ENCODE data around the gene MSI1.

Gene MSI1

DNA sequence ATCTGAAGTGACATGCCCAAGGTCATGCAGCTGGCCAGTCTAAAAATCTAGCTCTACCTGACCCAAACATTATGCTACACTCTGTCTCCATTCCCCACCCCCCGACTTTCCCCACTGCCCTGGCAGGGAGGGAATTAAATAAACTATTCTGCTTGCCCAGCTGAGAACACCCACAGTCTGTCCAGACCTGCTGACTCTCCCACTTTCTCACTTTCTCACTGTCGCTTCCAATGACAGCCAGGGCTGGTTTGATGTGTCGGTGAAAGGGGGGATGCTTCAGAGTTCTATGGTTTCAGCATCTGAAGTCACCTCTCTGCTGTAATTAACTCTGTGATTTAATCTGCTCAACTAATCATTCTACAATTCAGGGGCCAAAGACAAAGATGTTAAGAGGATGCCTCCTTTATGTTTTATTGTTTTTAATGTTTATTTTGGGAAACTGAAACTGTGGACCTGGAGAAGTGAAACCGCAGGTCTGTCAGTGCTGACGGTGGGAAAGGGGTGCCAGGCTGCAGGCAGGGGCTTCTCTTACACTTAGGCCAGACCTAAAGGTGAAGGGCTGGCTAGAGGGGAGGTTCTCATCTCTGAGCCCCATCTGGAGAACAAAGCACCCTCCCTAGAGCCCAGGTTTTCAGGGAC is 8.1 kb upstream of the MSI1 start:
- DNase-seq (ENCODE audit: low spot score): no peak

DNA sequence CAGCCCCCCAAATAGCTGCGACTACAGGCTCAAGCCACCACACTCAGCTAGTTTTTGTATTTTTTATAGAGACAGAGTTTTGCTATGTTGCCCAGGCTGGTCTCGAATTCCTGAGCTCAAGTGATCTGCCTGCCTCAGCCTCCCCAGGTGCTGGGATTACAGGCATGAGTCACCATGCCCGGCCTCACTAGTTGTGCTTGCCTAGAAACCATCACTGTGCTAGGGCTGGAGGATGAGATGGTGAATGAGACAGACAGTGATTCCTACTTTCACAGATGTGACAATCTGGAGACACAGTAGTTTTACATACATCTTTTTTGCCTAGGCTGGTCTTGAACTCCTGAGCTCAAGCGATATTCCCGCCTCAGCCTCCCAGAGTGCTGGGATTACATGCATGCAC is 7.5 kb upstream of the MSI1 start:
- no peak for DNase-seq (ENCODE audit: low spot score)

DNA sequence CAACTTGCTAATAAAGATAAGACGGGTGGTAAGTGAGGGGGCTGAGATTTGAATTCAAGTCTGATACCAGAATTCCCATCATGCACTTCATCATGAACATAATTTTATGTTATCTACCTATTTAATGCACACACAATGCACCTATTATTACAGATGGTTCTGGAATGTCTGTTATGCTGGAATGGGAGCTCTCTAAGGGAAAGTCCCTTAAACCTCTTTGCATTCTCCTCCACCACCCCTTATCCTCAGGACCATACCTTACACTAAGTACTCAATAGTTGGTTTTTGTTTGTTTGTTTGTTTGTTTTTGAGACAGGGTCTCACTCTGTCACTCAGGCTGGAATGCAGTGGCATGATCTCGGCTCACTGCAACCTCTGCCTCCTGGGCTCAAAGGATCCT is 7.0 kb upstream of the MSI1 start:
- DNase-seq (ENCODE audit: low spot score): no peak

DNA sequence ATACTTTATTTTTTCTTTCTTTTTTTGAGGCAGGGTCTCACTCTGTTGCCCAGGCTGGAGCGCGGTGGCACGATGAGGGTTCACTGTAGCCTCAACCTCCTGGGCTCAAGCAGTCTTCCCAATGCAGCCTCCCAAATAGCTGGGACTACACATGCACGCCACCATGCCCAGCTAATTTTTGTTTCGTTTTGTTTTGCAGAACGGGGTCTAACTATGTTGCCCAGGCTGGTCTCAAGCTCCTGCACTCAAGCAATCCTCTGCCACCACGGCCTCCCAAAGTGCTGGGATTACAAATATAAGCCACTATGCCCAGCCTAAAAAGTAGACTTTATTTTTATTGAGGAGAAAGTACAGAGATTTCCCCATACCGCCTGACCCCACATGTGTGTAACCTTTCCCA is 4.7 kb upstream of the MSI1 start:
- DNase-seq (ENCODE audit: low spot score): no peak

DNA sequence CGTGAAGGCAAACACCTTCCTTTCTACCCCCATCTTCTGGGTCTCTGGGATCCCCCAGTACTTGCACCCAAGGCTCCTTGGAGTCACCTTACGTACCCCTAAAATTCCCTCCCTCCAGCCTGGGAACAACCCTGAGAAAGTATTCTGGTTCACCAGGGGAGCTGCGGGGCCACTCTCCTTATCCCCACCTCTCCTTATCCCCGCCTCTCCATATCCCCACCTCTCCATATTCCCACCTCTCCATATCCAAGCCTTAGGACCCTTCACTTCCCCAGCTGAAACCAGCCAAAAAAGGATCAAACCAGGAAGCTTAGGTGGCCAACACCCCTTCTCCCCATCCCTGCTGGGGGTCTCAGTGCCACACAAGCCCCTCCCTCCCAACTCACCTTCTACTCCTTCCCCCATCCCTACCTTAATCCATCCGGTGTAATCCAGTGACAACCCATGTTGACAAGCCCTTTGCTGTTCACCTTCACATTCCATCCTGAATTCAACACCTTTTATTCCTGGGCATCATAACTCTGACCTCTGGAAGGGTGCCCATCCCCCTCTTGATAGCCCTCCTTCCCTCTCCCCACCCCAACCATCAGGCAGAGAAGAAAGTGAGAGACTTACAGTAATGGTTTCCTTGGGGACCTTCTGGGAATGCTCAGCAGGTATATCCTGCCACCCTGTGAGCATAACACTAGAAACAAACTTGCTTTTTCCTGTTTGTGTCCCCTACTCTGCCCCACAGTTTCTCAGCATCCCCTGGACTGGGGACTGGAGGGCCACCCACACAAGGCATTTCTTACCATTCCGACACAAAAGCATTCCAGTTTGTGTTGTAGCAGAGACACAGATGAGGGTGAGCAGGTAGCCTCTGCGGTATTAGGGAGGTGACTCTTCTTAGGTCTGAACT is 1.6 kb upstream of the MSI1 start:
- no peak for DNase-seq (ENCODE audit: low spot score)

DNA sequence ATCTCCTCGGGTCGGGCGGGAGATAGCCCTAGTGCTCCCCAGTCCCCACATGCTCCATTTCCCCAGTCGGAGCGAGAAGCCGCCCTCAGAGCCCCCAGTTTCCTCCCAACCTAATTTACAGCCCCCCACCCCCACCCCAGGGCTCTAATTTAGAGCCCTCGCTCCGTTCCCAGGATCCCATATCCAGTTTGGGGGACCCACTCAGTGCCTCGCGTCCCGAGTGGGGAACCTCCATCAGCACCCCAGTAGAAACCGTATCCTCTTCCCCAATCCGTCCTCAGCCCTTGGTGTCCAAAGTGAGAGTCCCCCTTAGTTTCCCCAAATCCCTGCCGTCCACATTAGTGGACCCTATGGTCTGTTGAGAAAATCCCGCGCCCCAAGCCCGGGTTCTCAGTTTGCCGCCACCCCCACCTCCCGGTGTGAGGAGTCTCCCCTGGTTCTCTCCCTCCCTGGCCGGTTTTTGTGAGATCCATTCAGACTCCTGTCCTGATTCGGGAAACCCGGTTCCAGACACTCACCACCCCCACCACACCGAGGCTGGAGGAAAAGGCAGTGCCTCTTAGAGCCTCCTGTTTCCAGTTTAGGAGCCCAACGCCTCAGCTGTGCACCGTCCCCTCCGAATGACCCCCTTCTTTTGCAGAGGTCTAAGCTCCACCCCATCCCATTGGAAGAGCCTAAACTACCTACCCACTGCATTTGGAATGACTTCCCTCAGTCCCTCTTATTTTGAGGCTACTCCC is 809 bp upstream of the MSI1 start:
- DNase-seq (ENCODE audit: low spot score): no peak

DNA sequence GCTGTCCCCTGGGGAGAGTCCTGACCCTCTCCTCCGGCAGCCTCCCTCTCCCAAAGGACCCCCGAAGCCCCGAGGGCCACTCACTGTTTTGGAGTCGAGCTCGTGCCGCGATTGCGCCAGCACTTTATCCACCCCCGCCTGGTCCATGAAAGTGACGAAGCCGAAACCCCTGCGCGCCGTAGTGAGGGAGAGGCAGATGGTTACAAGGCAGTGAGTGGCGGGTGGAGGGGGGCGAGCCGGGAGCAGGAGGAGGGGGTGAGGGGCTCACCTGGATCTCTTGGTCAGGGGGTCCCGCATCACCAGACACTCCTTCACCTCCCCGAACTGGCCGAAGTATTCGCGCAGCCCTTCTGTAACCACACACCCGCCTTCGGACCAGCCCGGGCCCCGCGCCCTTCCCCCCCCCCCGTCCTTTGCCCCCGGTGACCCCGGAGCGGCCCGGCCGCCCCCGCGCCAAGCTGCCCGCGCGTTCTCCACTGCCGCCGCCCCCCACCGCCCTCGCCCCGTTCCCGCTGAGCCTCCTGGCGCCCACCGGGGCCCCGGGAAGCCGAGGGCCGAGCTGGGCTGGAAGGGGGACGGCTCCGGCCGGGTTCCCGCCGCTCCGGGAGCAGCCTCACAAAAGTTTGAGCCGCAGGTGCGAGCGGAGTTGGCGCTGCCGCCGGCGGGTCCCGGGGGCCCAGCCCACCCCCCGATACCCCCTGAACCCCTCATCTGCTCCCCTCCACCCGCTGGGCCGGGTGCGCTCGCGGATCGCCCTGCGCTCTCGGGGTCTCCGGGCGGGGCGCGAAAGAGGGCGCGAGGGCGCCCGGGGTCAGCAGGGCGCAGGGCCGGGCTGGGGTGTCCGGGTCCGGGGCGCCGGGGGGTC is 808 bp downstream of the MSI1 start:
- no peak for DNase-seq (ENCODE audit: low spot score)

DNA sequence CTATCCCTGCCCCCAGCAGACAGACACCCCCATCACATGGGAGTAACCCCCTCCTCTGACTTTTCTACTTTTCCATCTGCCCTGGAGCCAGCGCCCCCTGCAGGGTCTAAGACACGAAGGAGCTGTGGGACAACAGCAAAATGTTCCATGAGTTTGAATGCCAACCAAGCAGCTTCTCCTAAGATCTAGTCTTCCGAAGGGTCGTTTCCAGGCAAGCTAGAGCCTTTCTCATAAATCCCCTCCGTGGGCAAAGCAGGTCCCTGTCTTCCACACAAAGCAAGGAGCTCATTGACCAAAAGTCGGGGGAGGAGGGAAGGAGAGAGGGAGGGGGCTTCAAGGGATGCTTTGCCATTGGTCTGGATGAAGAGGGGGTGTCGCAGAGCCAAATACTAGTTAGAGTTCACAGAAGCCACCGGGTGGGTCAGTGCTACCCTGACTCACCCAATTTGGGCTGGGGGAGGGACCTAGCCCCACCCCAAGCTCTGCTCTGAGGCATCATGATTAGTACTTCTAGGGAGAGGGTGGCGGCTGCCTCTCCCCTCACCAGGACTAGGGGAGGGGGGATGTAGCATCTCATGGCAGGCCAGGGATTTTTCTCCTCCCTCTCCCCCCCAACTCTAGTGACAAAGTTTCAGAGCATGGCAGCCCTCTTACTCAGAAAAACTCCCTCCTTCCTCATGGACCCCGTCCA is 1.6 kb downstream of the MSI1 start:
- no peak for DNase-seq (ENCODE audit: low spot score)

DNA sequence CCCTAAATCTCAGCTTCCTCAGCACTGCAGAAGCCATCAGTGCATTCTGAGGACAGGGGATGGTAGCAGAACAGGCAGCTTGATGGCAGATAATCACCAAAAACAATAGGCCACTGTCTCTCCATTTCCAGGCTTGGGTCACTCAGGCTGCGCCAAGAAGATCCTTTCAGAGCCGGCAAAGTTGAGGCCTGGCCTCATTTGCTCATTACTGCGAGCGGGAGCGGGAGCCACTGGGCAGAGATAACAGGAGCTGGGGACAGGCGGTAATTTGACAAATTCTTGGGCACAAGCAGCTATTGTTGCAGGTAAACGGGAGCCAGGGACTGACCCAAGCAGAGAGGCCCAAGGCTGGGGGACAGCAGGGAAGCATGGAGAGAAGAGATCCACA is 2.1 kb downstream of the MSI1 start:
- no peak for DNase-seq (ENCODE audit: low spot score)

DNA sequence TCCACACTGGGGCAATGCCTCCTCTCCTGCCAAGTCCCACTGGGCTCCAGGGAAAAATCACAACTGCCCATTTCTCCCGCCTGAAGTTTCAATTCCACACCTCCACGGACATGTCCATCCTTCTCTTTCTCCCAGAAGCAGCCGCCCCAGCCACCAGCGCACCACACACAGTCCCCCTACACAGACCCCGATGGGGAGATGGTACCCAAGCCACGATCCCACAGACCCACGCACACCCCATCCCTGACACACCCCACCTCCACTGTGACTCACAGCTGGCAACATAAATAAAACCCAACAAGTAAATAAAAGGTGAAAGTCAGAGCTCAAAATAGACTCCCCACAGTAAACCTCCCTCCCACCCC is 2.6 kb downstream of the MSI1 start:
- no peak for DNase-seq (ENCODE audit: low spot score)

DNA sequence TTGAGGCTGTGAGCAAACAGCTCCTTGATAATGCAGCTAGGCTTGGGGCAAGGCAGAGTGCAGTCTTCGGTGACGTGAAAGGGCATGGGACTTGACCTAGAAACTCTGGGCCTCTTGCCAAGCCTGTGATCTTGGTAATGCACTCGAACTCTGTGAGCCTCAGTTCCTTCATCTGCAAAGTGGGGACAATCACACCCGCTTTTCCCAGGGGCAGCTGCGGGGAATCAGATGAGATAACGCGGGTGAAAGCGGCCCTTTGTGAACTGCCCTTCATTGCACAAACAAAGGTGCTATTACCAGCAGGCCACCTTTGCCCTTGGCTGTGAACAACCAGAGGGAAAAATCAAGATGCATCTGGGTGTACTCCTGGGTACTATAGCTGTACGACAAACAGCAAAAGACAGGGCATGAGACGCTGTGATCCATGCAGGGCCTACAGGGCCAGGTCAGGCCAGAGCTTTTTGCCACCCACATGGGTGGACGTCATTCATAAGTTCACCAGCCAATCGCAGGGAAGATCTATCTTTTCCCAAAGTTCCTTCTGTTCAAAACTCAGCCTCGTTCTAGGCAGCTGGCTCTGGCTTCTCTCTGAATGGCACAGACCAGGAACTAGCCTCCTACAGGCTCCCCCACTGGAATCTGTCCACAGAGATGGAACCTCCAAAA is 3.2 kb downstream of the MSI1 start:
- DNase-seq (ENCODE audit: low spot score): no peak

DNA sequence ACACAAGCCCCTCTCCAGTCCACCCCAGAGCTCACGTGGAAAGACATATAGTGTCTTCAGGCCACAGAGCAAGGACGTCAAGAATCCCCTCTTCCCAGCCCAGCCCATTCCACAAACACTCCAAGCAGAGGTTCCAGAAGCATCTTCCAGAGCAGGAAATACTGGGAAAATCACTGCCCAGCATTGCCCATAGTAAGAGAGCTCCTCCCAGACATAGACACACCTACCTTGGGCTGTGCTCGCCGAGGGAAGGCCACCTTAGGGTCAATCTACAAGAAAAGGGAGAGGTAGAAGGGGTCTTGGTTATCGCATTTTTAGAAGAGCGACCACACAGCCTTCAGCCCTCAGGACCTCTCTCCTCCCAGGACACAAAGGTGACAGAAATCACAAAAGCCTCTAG is 4.5 kb downstream of the MSI1 start:
- no peak for DNase-seq (ENCODE audit: low spot score)

DNA sequence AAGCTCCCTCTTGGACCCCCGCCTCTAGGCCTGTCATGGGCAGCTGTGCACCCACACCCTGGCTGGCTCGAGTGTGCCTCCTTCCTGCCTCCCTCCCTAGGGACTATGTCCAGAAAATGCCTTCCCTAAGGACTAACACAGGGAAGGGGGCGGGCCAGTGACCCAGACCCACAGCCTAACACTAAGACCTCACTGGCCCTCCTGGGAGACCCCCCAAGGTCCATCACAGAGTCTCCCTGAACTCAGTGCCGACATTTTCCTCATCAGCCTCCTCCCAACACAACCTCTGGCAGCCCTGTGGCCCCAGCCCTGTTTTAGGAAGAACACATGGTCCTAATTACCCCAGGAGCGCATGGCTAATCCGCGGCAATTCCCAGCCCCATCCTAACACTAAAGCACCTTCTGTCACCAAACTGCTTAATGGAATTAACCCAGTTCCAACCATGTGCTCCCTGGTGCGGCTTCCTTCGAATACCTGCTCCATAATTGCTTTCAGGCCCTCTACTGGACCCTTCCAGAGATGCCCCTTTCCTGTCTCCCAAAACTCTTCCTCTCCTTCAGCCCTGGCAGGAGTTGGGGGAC is 5.6 kb downstream of the MSI1 start:
- no peak for DNase-seq (ENCODE audit: low spot score)

DNA sequence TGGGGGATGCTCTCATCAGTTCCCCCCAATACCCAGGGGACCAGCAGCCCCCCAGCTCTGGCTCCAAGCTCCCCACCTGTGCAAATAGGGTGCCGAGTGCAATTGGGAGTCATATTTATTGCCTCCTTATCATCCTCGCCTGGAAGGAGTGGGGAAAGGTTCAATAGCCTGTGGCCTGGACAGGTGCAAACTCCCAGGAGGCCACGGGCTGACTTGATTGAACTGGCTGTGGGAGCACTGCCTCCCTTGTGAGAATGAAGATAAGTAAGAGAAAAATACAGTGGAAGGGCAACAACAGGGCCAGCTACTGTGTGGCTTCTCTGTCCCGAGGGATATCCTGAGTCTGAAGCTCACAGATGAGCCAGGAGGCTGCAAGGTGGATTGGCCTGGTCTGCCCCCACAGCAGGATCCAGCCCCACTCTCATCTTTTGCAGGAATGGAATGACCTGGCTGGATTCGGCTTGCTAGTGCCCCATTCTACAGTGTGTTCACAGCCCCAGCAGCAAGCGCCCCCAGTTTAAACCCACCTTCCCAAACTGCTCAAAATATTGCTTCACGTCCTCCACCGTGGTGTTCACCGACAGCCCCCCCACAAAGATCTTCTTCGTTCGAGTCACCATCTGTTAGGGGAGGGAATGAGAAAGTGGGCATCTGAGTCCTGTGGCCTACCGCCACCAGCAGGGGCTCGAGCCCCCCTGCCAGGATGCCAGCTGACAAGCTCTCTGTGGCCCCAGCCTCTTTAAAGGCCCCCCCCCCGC is 6.3 kb downstream of the MSI1 start:
- no peak for DNase-seq (ENCODE audit: low spot score)

DNA sequence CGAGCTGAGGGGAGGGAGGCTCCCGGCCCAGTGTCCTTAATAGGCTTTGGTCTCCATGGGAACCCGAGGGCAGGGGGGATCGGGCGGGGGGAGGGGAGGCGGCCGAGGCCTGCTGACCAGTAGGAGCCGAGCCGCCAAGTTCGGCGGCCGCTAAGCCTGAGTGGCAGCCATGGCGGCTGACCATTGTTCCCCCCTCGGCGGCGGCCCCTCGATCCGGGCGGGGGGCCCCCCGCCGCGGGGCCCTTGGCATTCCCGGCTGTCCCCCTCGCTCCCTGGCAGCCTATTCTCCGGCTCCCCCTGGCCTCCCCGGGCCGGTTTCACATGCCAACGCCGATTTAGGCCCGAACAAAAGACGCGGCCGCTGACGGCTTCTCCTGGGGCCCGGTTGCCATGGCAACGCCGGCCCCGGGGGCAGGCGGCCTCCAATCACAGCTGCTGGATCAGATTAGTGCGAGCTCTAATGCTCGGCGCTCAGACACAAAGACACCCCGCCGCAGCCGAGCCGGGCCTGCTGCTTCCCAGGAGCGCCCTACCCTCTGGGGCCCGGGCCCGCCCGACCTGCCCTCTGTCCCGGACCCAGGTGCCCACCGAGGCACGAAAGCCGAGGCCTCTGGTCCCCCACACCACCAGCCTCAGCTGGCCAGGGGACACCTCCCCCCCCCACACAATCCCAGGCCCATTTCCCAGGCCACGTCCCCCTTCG is 7.3 kb downstream of the MSI1 start:
- no peak for DNase-seq (ENCODE audit: low spot score)

DNA sequence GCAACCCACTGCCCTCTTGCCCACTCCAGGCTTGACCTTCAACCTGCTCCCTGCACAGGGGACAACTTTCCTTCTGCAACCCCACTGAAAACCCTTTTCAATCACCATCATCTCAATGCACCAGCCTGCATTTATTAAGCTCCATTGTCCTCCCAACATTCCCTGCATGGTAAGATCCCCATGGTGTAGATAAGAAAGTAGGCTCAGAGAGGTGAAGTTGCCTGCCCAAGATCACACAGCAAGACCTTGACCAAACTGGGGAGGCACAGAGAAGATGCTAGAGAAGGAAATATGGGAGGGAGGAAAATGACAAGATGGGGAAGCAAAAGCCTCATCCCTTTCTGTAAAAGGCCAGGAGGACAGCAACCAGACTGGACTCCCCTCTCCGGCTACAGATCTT is 9.8 kb downstream of the MSI1 start:
- no peak for DNase-seq (ENCODE audit: low spot score)

DNA sequence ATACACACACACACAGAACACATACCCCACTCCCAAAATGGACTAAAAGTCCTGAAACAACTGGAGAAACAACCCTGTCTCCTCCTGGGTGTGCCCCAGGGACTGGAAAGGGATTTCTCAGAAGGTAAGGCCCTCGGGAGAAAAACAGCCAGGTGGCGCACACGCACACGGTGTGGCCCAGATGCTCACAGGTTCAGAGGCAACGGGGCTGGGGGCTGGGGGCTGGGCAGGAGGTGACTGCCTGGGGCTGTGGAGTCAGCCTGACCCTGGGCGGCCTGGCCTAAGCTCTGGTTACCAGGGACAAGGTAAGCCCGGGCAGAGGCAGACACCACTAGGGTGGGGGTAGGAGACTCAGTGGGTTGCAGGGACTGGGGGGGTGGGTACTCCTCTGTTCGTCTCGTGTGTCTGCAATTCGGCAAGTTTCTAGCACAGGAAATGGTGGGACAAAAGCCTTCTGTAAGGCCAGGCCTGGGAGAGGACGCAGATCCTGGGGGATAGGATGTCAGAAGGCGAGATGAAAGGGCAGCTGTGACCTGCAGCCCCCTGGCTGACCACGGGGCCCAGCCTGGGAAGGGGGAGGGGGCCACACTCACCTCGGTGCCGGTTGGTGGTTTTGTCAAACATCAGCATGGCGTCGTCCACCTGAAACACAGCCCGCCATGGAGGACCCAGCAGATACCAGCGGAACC is 10.4 kb downstream of the MSI1 start:
- DNase-seq (ENCODE audit: low spot score): no peak

DNA sequence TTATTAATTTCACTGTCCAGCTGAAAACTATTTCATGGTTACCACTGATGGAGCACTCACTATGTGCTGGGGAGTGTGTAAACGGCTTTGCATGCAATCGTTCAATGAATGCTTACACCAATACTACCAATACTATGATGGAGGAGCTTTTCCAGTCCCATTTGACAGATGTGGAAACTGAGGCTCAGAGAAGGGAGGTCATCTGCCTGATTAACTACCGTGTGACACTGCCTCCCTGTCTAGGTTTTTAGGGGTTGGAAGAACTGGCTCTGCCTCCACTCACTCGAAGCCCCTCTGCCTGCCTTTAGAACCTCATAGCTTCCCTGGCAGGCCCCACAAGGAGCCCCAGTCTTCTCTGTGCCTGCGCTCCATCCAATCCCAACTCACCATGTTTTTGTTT is 11.9 kb downstream of the MSI1 start:
- DNase-seq (ENCODE audit: low spot score): no peak

DNA sequence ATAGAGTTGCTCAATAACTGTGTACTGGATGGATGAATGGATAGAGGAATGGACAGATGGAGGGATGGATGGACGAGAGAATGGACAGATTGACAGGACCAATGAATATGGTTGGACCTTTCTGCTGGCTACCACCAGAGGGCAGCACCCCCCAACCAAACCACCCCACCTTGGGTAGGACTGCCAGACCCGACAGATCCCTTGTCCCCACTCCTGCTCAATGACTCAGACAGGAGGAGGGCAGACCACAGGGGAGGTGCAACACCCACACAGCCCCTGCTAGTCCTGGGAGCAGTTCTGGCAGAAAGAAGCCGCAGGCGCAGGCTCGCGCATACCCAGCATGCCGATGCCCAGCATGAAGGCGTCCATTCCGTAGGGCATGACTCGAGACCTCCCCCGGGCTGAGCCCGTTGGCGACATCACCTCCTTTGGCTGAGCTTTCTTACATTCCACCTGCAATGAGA is 12.4 kb downstream of the MSI1 start:
- DNase-seq (ENCODE audit: low spot score): peak; percentile 74

Measured in CD4-positive, alpha-beta T cell treated with Interleukin-2 at 100 ng/mL for 4 hours (primary cell).